Tongue (tissue), 2 donors: ENCODE measurements around the gene KAZN. TPM values are rescaled to one million over a fixed set of nuclear protein-coding genes. Genes with fewer than 3 reads are reported as not detected.
A peak's percentile ranks its signal among the peaks of the same experiment; 100 is the strongest.

Experiments
- DNase-seq: peaks from one replicate; pipeline ENCODE4 v3.0.0-alpha.2; 2015
- total RNA-seq: library from RNA; depleted of rRNA; stranded (reverse); fragments of >200 nt; gene quantifications from one replicate; pipeline ENCODE4 v1.2.3, GENCODE V29; 2014

Gene KAZN
- total RNA-seq, 1 donor from 2014 or later = 12.3 TPM

- DNase-seq = no peak
These were observed 229.4 kb downstream of the KAZN start for GRCh38 chr1:14827870-14828269.

GRCh38 chr1:14828665-14829064 is 230.2 kb downstream of the KAZN start:
- DNase-seq = no peak

GRCh38 chr1:14835725-14836124 is 237.2 kb downstream of the KAZN start:
- DNase-seq = peak; percentile 3

- DNase-seq = no peak
These were observed 238.1 kb downstream of the KAZN start for GRCh38 chr1:14836426-14837140.

- no peak for DNase-seq
These were observed 241.9 kb downstream of the KAZN start for GRCh38 chr1:14840374-14840773.

- no peak for DNase-seq
These were observed 243.0 kb downstream of the KAZN start for GRCh38 chr1:14841456-14841855.

GRCh38 chr1:14841951-14842350 is 243.5 kb downstream of the KAZN start:
- no peak for DNase-seq

GRCh38 chr1:14842361-14842760 is 243.9 kb downstream of the KAZN start:
- DNase-seq = no peak

GRCh38 chr1:14842891-14843290 is 244.4 kb downstream of the KAZN start:
- DNase-seq = no peak

GRCh38 chr1:14843525-14843924 is 245.0 kb downstream of the KAZN start:
- DNase-seq = no peak

- no peak for DNase-seq
These were observed 245.9 kb downstream of the KAZN start for GRCh38 chr1:14844356-14844755.

- DNase-seq = no peak
These were observed 246.6 kb downstream of the KAZN start for GRCh38 chr1:14844923-14845617.

GRCh38 chr1:14845851-14846250 is 247.4 kb downstream of the KAZN start:
- DNase-seq = peak; percentile 31

- DNase-seq = no peak
These were observed 248.2 kb downstream of the KAZN start for GRCh38 chr1:14846688-14847087.

GRCh38 chr1:14848203-14848602 is 249.7 kb downstream of the KAZN start:
- DNase-seq = no peak

GRCh38 chr1:14848625-14849024 is 250.1 kb downstream of the KAZN start:
- DNase-seq = no peak

- no peak for DNase-seq
These were observed 250.6 kb downstream of the KAZN start for GRCh38 chr1:14849038-14849437.

GRCh38 chr1:14850563-14850962 is 252.1 kb downstream of the KAZN start:
- DNase-seq = no peak

GRCh38 chr1:14851760-14852159 is 253.3 kb downstream of the KAZN start:
- DNase-seq = no peak

GRCh38 chr1:14852291-14852690 is 253.8 kb downstream of the KAZN start:
- DNase-seq = no peak

- DNase-seq = no peak
These were observed 255.0 kb downstream of the KAZN start for GRCh38 chr1:14853518-14853917.

GRCh38 chr1:14855268-14855667 is 256.8 kb downstream of the KAZN start:
- DNase-seq = no peak

GRCh38 chr1:14855801-14856200 is 257.3 kb downstream of the KAZN start:
- no peak for DNase-seq
